HG03342 (cell line): ENCODE data around the gene ACVR1B.
A peak's percentile ranks its signal among the peaks of the same experiment; 100 is the strongest.

Source experiments
- ATAC-seq: cut with Tn5 transposase; IDR thresholded peaks from one replicate; pipeline ENCODE4 v1.9.1; 2021; ENCODE audit warnings: mild to moderate bottlenecking, moderate library complexity; ENCODE audit not compliant: unreplicated experiment

ACVR1B gene

GRCh38 chr12:51951199-51951842 lies at the start of gene ACVR1B:
TSS of gene ACVR1B (plus strand) at chr12:51951699. CDS start at chr12:51951744, 45 bp downstream.
- peak; percentile 87 for ATAC-seq

- no peak for ATAC-seq
Measured at GRCh38 chr12:51901881-51902280, 49.6 kb upstream of the ACVR1B start.

GRCh38 chr12:51904951-51905470 lies 46.5 kb upstream of the ACVR1B start:
- no peak for ATAC-seq

- ATAC-seq: no peak
Measured at GRCh38 chr12:51905471-51906429, 45.7 kb upstream of the ACVR1B start.

- ATAC-seq: no peak
Measured at GRCh38 chr12:51906430-51907082, 44.9 kb upstream of the ACVR1B start.

- no peak for ATAC-seq
Measured at GRCh38 chr12:51907083-51907855, 44.2 kb upstream of the ACVR1B start, which contains the start of gene ACVRL1. TSS of gene ACVRL1 (plus strand) at chr12:51907504. CDS start at chr12:51912475, 4,971 bp downstream.

GRCh38 chr12:51907856-51908425 lies 43.6 kb upstream of the ACVR1B start:
- no peak for ATAC-seq

- no peak for ATAC-seq
Measured at GRCh38 chr12:51908876-51909592, 42.5 kb upstream of the ACVR1B start.

- ATAC-seq: no peak
Measured at GRCh38 chr12:51910168-51910567, 41.3 kb upstream of the ACVR1B start.

GRCh38 chr12:51910691-51911090 lies 40.8 kb upstream of the ACVR1B start:
- ATAC-seq: no peak

GRCh38 chr12:51911307-51911706 lies 40.2 kb upstream of the ACVR1B start:
- ATAC-seq: no peak

- no peak for ATAC-seq
Measured at GRCh38 chr12:51911788-51912711, 39.4 kb upstream of the ACVR1B start.

- no peak for ATAC-seq
Measured at GRCh38 chr12:51913071-51914033, 38.1 kb upstream of the ACVR1B start.

- ATAC-seq: no peak
Measured at GRCh38 chr12:51914034-51914923, 37.2 kb upstream of the ACVR1B start.

- no peak for ATAC-seq
Measured at GRCh38 chr12:51915003-51915625, 36.4 kb upstream of the ACVR1B start.

GRCh38 chr12:51915951-51916350 lies 35.5 kb upstream of the ACVR1B start:
- no peak for ATAC-seq
